Suppressor macrophage treated with lipopolysaccharide for 4 hours (primary cell): ENCODE results near the gene MMP10.
"Not testable (repeated sequence)": the region's sequence is repeated elsewhere in the genome, so short reads cannot be mapped to it uniquely, and the experiment has no call there.

ENCODE experiments used
- DNase-seq: peaks from one replicate; pipeline ENCODE4 v3.0.0-alpha.2; 2020

Gene MMP10

DNA sequence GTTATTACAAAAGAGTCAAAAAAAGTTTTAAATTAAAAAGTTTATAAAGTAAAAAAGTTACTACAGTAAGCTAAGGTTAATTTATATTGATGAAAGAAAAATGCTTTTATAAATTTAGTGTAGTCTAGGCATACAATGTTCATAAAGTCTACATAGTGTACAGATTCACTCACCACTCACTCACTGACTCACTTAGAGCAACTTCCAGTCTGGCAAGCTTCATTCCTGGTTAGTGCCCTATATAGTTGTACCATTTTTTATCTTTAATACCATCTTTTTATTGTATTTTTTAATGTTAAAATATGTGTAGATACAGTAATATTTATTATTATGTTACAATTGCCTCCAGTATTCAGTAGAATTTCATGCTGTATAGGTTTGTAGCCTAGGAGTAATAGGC is 2.6 kb upstream of the MMP10 start:
- DNase-seq: no peak

DNA sequence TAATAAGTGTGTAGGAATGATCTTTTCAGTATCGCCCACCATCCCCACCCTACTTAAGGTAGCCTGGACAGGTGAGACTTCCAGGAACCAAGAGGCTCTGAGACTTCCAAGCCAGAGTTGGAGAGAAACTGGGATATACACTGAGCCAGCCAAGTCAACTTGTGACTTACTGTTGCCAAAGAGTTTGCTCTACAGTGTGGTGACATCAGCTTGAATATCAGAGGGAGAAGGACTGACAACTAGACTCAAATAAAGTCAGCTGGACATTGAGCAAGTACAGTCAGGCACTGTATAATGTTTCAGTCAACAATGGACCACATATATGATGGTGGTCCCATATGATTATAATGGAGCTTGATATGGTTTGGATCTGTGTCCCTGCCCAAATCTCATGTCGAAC is 1.2 kb upstream of the MMP10 start:
- DNase-seq: peak; percentile 24

DNA sequence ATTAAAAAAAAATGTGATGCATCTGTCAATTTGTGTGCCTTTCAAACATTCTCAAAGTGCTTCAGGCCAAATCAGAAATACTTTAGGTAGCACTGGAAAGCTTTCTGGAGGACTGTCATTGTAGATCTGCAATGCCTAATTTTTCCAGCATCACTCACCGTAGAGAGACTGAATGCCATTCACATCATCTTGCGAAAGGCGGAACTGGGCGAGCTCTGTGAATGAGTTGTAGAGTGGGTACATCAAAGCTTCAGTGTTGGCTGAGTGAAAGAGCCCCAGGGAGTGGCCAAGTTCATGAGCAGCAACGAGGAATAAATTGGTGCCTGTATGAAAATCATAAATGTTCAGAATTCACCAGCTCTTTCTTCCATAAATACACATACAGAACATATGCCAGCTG is 4.0 kb downstream of the MMP10 start:
- DNase-seq: no peak

DNA sequence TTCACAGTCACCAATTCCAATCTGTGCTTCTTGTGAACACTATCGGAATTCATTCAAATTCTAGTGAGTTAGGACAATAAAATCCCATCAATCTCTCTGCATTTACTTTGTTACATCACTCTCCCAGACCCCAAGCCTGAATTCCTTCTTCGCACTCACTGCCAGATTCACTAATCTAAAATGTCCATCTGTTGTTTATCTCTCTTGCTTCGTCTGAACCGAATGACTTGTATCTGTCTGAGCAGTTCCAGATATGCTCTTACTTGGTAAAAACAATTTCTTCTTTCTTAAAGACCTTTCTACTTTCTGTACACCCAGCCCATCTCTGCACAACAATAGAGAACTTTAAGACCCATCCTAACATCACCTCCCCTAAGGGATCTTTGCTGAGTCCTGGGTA is 7.0 kb downstream of the MMP10 start:
- no peak for DNase-seq

DNA sequence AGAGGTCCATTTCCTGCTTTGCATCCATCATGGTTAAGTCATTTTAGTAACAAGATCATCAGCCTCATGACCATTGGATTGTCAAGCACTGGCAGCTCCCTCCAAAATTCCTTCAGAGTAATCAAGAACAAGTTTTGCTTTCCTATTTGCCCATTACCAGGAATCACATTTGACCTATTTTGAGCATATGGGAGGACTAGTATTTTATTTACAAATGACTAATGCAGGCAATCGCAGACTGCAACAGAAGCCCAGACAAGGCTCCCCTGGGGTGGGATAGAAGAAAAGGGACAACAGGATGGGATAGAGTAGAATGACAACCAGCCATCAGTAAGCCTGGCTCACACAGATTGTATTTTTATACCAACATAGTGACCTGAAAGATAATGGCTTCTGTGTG is 9.1 kb downstream of the MMP10 start:
- DNase-seq: no peak

DNA sequence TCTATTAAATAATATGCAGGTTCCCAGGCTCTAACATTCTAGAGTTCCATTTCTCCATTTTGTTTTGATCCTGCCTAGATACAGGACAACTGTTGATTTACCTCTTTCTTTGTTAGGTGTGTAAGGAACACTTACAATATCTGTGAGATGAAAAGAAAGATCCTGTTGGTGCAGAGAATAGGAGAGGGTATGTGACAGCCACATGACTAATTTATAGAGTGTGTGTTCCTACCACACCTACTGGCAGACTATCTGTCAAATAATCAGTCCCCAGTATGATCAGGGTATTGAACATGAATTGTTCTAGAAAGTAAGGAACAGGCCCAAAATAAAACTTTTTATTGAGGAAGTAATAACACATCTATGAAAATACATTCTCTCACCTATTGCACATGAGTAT is 10.2 kb downstream of the MMP10 start:
- no peak for DNase-seq

DNA sequence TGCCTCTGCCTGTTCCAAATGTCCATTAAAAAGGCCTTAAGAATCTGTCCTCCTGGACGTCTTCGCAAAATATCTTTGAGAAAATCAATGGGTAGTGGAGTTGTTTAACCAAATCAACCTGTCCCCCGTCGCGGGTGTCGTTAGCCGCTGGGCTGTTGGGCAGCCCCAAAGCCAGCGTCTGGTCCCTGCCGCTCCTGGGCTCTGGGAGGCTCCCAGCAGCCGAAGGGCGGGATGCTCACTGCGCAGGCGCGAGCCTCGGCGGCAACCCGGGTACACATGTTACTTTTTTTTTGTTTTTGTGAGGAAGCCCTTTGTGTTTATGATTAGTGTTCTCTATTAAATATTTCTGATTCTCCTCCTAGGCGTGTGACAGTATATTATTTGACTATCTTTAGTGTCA is 12.6 kb downstream of the MMP10 start:
- no peak for DNase-seq

DNA sequence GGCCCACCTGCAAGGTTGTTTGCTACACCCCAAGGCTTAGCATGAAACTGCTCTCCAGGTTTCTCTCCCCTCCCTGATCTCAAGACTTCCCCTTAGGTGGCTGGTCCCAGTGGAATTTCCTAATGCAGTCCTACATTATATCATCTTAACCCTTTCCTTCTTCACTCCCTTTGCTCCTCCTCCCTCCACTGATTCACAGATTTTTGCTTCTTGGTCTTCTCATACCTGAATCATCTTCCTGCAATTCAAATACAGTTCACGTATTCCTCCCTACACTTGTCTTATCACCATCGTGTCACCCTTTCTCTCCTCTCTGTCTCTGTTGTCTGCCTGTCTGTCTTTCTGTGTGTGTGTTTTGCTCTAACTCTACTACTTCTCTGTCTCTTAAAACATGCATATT is 17.0 kb downstream of the MMP10 start:
- DNase-seq: no peak

DNA sequence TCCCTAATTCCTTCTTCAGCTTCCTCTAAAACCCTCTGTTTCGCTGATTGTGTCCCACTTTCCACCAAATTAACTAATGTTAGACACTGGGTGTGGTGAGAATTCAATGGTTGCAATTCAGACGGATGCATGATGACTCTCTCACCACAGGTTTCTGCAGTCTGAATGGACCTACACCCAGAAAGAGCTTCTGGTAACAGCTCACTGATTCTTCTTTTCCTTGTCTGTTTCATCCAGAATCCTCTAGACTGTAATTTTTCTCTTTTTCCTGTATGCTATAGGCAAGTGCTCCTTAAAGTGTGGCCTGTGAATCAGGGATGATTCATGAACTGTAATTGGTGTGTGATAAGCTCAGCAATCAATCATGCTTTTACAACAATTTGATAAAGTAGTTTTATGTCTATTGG is 18.1 kb downstream of the MMP10 start:
- peak; percentile 30 for DNase-seq

DNA sequence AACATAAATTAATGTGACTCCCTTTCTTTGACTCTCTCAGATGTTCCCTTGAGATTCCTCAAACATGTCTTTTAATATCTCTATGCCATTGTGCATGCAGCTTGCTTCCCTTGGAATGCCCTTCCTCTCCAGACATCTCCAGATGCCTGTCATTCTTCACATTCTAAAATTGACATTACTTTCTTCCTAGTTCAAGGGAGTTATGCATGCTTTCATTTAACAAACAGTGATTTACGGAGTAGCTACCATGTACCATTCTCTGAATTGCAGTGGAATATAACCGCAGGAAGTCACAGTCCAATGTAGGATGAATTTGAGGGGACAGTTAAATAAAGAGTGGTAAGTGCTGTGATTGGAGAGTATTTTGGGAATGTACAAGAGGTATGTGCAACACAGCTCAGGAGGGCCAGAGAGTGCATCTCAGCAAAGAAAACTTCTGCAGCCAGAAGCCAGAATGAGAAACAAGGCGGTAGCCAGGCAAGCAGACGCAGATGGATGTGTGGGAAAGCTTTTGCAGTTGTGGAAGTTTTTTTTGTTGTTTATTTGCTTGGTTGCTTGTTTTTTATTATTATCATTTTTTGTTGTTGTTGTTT is 18.7 kb downstream of the MMP10 start:
- DNase-seq: no peak

DNA sequence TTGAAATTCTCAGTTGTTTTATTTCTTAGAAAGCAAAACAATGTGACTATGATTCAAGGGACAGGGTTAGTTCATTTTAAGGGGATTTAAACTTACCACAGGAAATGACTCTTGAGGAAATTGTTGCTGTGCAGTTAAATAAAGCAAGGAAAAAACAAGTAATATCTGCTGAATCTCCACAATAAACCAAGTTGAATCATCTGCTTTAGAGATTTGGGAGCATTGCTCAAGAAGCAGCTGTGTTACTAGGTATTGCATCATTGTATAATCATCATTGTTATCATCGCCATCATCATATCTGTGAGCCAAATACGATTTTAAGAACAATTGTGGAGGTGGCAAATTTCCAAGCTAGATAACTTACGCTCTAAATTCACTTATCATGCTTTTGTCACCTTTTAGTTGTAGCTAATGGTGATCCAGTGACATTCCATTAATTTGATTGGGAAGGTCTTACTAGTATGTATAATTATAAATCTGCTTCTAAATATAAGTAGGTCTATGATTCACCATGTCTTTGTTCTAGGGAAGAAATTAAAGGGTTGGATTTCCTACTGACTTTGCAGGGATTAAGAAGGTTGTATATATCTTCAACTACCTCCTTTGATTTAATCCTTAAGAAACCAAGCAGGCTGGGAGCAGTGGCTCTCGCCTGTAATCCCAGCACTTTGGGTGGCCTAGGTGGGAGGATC is 19.9 kb downstream of the MMP10 start:
- DNase-seq: peak; percentile 90

DNA sequence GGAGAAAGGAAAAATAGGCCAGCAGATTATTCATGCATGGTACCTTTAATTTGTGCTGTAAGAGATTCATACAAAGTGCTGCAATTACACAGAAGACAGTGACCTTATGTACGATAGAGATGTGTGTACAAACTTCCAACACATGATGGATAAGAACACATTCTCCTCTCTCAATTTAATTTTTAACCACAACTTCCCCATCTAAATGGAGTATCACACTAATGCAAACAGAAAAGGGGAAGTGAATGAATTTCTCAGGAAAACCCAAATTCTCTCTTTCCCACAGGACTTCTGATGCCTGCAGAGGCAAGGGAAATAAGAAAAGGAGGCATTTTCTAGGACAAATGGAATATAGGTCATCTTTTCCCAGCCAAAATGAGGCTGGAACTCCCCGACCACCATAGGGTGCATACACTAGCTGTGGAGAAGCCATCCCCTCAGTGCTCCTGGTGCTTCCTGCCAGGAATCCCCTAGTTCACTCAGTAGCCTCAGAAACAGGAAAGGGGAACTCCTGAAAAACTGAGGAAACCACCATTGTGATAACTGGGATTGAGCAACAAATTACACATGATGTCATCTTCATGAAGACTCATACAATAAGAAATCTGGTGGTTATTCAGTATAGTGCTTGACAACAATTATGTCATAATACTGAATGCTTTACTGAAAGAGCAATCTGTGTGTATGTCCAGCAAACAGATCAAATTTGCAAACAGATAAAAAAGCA is 22.4 kb downstream of the MMP10 start:
- peak; percentile 95 for DNase-seq

DNA sequence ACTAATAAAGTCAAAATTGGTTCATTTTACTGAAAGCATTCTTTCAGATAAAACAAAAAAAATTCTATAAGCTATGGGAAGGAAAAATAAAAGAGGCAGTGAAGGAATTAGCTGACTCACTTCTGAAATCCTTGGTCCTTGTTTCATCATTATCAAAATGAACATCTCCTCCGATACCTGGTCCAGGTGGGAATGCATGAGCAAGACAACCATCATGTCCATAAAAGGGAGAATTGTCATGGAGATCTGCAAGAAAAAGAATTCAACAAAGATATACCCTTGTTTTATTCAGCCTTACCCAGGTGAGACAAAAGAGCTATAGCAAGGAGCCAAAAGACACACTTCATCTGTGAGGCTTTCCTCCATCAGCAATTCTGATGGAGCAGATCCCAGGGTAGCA is 27.2 kb downstream of the MMP10 start:
- DNase-seq: no peak

DNA sequence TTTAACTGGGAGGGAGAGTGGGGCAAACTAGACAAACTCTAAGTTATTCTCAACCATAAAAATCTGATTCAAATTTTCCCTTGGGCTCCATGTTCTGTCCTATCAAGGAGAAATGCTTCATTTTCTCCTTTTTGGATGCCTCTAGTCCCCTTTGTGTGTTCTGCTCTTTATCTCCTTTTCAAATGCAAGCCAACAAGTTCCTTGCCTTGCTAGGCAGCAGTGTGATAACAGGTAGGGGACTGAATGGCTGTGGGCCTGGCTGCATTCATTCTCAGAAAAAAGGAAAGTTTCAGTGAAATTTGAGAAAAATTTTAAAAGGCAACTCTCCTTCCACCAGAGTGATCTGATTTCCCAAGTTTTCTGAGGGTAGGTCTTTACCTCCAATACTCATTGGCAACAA is 28.8 kb downstream of the MMP10 start:
- no peak for DNase-seq

DNA sequence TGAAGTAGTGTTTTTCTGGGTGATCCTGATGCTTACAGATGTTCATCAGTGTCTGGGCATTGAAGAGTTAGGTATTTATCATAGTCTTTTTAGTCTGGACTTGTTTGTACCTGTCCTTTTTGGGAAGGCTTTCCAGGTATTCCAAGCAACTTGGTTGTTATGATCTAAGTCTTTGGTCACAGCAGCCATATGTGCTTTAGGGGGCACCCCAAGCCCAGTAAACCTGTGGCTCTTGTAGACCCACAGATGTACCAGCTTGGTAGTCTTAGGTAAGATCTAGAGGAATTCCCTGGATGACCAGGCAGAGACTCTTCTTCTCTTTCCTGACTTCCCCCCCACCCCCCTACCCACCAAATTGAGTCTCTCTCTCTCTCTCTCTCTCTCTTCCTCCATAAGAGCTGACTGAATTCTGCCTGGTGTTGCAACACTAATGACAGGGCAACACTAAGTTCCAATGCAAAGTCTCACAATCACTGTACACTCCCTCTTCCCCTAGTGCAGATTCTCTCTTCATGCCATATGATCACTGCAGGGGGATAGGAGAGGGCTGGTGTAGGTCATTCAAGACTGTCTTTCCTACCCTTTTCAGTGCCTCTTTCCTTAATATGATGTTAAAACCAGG is 31.2 kb downstream of the MMP10 start:
- peak; percentile 19 for DNase-seq

DNA sequence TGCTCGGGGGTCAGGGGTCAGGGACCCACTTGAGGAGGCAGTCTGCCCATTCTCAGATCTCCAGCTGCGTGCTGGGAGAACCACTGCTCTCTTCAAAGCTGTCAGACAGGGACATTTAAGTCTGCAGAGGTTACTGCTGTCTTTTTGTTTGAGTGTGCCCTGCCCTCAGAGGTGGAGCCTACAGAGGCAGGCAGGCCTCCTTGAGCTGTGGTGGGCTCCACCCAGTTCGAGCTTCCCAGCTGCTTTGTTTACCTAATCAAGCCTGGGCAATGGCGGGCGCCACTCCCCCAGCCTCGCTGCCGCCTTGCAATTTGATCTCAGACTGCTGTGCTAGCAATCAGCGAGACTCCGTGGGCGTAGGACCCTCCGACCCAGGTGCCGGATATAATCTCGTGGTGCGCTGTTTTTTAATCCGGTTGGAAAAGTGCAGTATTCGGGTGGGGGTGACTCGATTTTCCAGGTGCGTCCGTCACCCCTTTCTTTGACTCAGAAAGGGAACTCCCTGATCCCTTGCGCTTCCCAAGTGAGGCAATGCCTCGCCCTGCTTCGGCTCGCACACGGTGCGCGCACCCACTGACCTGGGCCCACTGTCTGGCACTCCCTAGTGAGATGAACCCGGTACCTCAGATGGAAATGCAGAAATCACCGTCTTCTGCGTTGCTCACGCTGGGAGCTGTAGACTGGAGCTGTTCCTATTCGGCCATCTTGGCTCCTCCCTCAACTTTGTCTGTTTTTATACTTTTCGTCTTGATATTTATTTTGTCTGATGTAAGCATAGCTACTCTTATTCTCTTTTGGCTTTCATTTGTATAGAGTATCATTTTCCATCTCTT is 33.5 kb downstream of the MMP10 start:
- not testable (repeated sequence) for DNase-seq

DNA sequence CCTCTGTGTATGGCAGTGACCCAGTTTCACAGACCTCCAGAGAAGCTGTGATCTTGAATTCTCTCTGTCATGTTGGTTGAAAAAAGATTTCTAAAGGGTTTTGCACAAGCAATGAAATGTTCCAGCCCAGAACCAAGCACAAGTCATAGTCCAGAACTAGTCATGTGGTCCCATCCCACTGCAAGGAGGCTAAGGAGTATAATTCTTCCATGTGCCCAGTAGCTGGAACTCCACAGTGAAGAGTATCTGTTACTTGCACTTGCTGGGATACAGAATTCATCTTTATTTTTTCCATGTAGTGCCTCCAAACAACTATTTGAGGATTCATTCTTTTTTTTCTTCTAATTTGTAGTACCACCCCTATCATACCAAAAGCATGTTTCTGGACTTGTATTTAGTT is 45.8 kb downstream of the MMP10 start:
- no peak for DNase-seq

DNA sequence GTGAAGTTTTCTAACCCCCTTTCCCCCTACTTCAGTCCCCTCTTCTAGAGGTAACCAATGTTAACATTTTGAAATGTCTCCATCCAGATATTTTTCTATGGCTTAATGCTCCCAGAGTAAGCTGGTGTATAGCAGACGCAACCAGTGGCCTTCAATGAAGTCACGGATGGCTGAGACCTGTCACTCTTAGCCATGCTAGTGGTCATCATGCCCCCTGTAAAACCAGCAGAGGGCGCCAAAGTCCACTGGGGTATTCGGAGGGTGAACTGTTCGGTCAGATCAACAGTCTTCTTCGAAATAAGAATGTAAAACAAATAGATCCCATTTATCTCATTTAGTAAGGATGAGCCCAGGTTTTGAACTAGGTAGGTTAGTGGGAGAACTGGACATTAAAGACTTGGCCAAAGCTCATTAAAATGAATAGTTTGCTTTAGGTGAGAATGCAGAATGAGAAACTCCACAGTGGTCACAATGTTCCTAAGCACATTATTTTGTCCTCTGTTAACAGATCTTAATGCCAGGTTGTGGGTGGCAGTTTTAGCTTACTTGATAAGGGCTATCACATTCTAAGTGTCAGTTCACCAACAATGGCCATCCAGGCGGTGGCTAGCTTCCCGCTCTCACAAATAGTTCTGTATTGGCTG is 47.1 kb downstream of the MMP10 start:
- peak; percentile 88 for DNase-seq

DNA sequence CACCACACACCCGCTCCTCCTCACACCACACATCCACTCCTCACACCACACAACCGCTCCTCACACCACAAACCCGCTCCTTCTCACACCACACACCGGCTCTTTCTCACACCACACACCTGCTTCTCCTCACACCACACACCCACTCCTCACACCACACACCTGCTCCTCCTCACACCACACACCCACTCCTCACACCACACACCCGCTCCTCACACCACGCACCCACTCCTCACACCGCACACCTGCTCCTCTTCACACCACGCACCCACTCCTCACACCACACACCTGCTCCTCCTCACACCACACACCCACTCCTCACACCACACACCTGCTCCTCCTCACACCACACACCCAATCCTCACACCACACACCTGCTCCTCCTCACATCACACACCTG is 49.5 kb downstream of the MMP10 start:
- DNase-seq: not testable (repeated sequence)

DNA sequence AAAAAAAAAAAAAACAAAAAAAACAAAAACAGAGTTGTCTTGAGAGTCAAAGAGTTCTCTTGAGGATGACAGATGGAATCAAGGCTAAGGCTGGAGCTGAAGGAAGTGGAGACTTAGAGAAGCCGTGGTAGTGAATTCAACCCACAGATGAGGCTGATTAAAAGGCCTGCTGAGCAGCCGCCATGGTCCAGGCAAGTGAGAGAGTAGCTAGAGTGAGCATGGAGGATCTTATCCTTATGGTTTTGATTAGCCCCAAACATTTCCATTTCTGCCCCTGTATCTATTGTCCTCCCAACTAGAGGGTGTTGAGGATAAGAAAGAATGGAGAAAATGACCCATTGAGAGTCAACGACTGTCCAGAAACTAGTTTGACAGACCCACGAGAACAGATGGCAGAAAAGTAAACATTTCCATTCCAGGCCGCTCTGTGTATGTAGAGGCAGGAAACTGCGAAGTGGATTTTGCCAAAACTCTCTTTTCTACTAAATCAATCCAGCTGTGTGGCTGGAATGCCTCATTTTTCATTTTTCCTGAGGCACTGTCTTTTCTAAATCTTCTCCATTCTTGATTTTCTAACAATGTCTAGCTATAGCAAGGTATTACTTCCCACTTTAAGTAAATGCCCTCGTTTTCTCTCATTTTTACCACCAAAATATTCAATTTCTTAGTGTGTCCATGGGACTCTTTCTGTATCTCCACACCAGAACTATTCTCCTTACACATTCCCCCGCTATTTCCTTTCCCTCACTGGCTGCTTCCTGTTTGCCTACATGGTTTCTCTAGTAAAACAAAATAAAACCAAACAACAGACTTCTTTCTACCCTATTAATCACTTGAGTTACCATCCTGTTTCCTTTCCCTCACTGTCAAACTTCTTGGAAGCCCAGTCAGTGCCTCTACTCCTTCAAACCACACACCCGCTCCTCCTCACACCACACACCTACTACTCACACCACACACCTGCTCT is 50.3 kb downstream of the MMP10 start:
- DNase-seq: no peak

DNA sequence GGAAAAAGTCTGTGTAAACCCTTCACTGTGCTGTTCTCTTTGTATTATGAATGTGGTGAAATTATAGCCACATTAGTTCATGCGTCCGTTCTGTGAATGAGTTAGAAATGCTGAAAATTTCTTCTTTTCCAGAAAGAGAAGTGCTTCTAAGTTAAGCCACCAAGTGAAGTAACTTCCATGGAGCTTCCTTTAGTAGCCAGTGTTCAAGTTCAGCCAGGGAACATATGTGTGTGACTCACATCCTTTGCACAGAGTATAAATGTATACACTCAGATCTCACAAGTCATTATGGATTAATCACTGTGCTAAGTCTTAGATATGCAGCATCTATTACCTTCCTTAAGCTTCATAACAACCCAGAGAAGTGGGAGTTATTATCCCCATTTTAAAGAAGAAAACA is 52.5 kb downstream of the MMP10 start:
- peak; percentile 86 for DNase-seq
